GM06990 (cell line): Measurements from ENCODE around the gene C3orf33.

Source experiments
- DNase-seq: peaks from one replicate; pipeline ENCODE4 v3.0.0-alpha.2; 2011; ENCODE audit not compliant: insufficient read length; ENCODE audit errors: extremely low read depth
- H3K27me3 ChIP-seq: replicated peaks from 2 replicates; pipeline ENCODE4 v1.6.0; 2011; ENCODE audit warnings: low read length; ENCODE audit not compliant: control insufficient read depth, insufficient read depth
- H3K36me3 ChIP-seq: 2 replicates; pipeline ENCODE4 v1.5.1; 2011; ENCODE audit warnings: low read length; ENCODE audit not compliant: control insufficient read depth, insufficient read depth
- H3K4me3 ChIP-seq: replicated peaks from 2 replicates; pipeline ENCODE4 v1.5.1; 2011; ENCODE audit warnings: low read depth, mild to moderate bottlenecking, control low read depth, low read length
- CTCF ChIP-seq: IDR thresholded peaks from 2 replicates; pipeline ENCODE4 v1.5.1; 2011; ENCODE audit warnings: low read length, control low read depth, mild to moderate bottlenecking, inconsistent platforms; ENCODE audit not compliant: insufficient read depth, poor library complexity, severe bottlenecking

The C3orf33 gene

GRCh38 chr3:155741603-155742002, 64.5 kb downstream of the C3orf33 start:
- no peak for DNase-seq
- TF ChIP-seq CTCF = no peak
- Histone ChIP-seq H3K36me3 (no peaks in the 10 kb centered on the region), H3K4me3 (no peak overlapping the region), H3K27me3 (no peaks in the 10 kb centered on the region)

GRCh38 chr3:155741101-155741500, 65.0 kb downstream of the C3orf33 start:
- no peak for TF ChIP-seq CTCF
- no peaks in the 10 kb centered on the region for H3K36me3 ChIP-seq

GRCh38 chr3:155739154-155739553, 66.9 kb downstream of the C3orf33 start:
- DNase-seq = no peak
- no peak overlapping the region for H3K4me3 ChIP-seq
- no peak for TF ChIP-seq CTCF
- no peaks in the 10 kb centered on the region for H3K27me3 ChIP-seq
- H3K36me3 ChIP-seq = no peaks in the 10 kb centered on the region

More at GRCh38 chr3:155741101-155741500, 65.0 kb downstream of the C3orf33 start:
- DNase-seq = no peak
- Histone ChIP-seq H3K4me3 (no peak overlapping the region), H3K27me3 (no peaks in the 10 kb centered on the region)

GRCh38 chr3:155738580-155739076, 67.5 kb downstream of the C3orf33 start:
- no peak overlapping the region for H3K4me3 ChIP-seq
- no peaks in the 10 kb centered on the region for H3K36me3 ChIP-seq
- no peak for DNase-seq
- H3K27me3 ChIP-seq = no peaks in the 10 kb centered on the region
- TF ChIP-seq CTCF = no peak

- no peak for DNase-seq
- no peak for TF ChIP-seq CTCF
- no peak overlapping the region; the same call in 1 of the 2 replicates for H3K4me3 ChIP-seq
Measured at GRCh38 chr3:155737844-155738460, 68.1 kb downstream of the C3orf33 start.

More at GRCh38 chr3:155737844-155738460, 68.1 kb downstream of the C3orf33 start:
- Histone ChIP-seq H3K27me3 (no peaks in the 10 kb centered on the region), H3K36me3 (no peaks in the 10 kb centered on the region)
